Progenitor cell of endocrine pancreas (in vitro differentiated cells): Measurements from ENCODE around the gene YY1. TPM values are rescaled to one million over a fixed set of nuclear protein-coding genes. Genes with fewer than 3 reads are reported as not detected.
"Not testable (repeated sequence)": the region's sequence is repeated elsewhere in the genome, so short reads cannot be mapped to it uniquely, and the experiment has no call there.

Experiments used
- DNase-seq: peaks from one replicate; pipeline ENCODE4 v3.0.0; 2021; ENCODE audit warnings: low spot score; ENCODE audit not compliant: unreplicated experiment
- H3K27ac Mint-ChIP-seq: 2 replicates; pipeline ENCODE4 v1.8.0; 2021; ENCODE audit warnings: mild to moderate bottlenecking, moderate library complexity, mixed read lengths
- H3K27me3 Mint-ChIP-seq: 2 replicates; pipeline ENCODE4 v1.8.0; 2021; ENCODE audit warnings: mixed read lengths
- H3K36me3 Mint-ChIP-seq: 2 replicates; pipeline ENCODE4 v1.8.0; 2022; ENCODE audit warnings: mixed read lengths; ENCODE audit not compliant: insufficient read depth
- H3K4me1 Mint-ChIP-seq: 2 replicates; pipeline ENCODE4 v1.8.0; 2021; ENCODE audit warnings: low read depth, mixed read lengths
- H3K4me3 Mint-ChIP-seq: 2 replicates; pipeline ENCODE4 v1.8.0; 2021; ENCODE audit warnings: low read depth, mild to moderate bottlenecking, moderate library complexity, mixed read lengths
- H3K9me3 Mint-ChIP-seq: 2 replicates; pipeline ENCODE4 v1.8.0; 2021; ENCODE audit warnings: low read depth, mixed read lengths
- CTCF ChIP-seq: fragments of 200-600 bp; sonication (generic); IDR thresholded peaks from one replicate; pipeline ENCODE4 v1.5.0; 2021; ENCODE audit warnings: antibody characterized with exemption, mild to moderate bottlenecking; ENCODE audit not compliant: unreplicated experiment
- total RNA-seq: library from RNA; stranded (reverse); gene quantifications from 2 replicates; pipeline ENCODE4 v1.2.1, GENCODE V29; 2021

The YY1 gene
- total RNA-seq, 1 donor from 2014 or later = 90.2 TPM

DNA sequence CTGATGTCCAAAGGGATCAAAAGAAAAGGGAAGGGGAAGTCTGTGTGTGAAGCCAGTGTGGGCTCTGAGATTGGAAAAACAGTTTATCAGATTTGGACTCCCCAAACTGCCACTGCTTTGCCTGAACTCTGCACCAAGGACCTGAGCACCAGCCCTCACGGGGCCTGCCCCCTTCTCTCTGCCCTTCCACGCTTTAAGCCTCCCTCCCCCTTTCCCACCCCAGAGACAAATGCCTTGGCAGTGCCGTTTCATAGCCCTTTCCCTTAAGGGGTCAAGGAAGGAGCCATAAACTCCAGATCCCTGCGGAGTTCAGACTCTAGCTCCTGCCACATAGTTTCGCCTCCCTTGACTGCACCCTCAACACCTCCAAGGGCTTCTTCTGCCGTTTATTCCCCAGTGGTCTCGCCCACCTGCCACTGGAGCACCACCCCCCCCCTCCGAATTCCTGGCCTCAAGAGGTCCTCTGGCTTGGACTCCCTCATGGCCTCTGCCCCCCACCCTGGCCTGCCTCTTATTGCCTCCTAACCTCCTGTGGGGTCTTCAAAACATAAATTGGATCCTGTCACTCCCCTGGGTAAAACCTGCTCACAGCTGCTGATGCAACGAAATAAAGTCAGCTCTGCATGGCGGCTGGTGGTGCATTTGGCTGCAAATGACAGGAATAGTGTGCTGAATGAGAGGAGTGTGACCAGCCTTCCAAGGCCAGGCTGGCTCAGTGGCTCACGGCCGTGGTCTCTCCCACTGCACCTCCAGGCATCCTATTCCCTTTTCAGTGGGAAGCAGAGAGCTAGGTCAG is 48.5 kb downstream of the YY1 start:
- Mint-ChIP-seq H3K4me3 (peak overlapping the region; percentile 31), H3K9me3 (no peaks in the 10 kb centered on the region), H3K27ac (no peak overlapping the region), H3K36me3 (no peaks in the 10 kb centered on the region), H3K27me3 (no peaks in the 10 kb centered on the region), H3K4me1 (peaks cover 9% of the 10 kb centered on the region)
- no peak for TF ChIP-seq CTCF
- DNase-seq = no peak

DNA sequence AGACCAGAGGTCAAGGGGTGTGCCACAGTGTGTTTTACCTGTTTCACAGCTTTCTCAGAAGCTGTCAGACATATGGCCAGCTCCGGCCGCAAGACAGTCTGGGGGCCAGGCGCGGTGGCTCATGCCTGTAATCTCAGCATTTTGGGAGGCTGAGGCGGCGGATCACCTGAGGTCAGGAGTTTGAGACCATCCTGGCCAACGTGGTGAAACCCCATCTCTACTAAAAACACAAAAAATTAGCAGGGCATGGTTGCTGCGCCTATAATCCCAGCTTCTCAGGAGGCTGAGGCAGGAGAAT is 49.0 kb downstream of the YY1 start:
- not testable (repeated sequence) for H3K36me3 Mint-ChIP-seq, H3K4me3 Mint-ChIP-seq

GRCh38 chr14:100288382-100289185 is 49.6 kb downstream of the YY1 start:
- no peak for DNase-seq
- no peak overlapping the region for H3K27ac Mint-ChIP-seq

More for the DNA sequence above, 49.0 kb downstream of the YY1 start:
- not testable (repeated sequence) for DNase-seq, H3K27me3 Mint-ChIP-seq, H3K4me1 Mint-ChIP-seq, H3K27ac Mint-ChIP-seq, H3K9me3 Mint-ChIP-seq

GRCh38 chr14:100289916-100290606 is 51.1 kb downstream of the YY1 start:
- Mint-ChIP-seq H3K27me3 (no peaks in the 10 kb centered on the region), H3K4me1 (peaks cover 3% of the 10 kb centered on the region), H3K27ac (no peak overlapping the region), H3K36me3 (peaks cover 2% of the 10 kb centered on the region), H3K9me3 (no peaks in the 10 kb centered on the region), H3K4me3 (no peak overlapping the region)
- TF ChIP-seq CTCF = no peak
- no peak for DNase-seq

More at GRCh38 chr14:100288382-100289185, 49.6 kb downstream of the YY1 start:
- H3K4me3 Mint-ChIP-seq = no peak overlapping the region
- H3K36me3 Mint-ChIP-seq = peaks cover 2% of the 10 kb centered on the region
- no peaks in the 10 kb centered on the region for H3K27me3 Mint-ChIP-seq
- H3K4me1 Mint-ChIP-seq = peaks cover 9% of the 10 kb centered on the region
- no peaks in the 10 kb centered on the region for H3K9me3 Mint-ChIP-seq
- no peak for TF ChIP-seq CTCF

DNA sequence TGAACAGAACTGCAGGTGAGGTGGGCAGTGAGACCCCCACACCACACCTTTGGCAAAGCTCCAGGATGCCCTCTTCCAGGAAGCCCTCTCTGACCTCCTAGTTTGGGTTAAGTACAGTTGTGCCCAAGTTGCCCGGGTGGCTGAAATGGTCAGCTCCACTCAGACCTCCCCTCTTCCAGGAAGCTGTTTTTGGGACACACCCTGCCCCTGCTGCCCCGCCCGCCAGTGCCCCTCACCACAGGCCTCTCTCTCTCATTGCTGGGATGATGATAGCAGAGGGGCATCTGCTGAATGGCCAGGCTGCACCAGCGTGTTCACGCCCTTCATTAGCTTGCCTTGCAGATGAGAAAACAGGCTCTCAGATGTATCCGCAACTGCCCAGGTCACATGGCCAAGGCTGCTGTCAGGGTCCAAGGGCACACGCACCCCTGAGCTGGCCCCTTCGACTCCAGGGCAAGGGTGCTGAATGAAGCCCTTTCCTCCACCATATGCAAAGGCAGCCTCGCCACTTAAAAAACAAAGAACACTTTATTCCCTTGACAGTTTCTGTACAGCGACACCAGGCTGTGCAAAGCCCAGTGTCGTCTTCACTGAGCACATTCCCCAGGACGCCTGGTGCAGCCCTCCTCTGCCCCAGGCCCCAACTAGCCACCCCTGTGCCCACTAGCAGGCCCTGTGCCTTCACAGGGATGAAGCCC is 51.8 kb downstream of the YY1 start:
- TF ChIP-seq CTCF = no peak
- H3K4me1 Mint-ChIP-seq = peaks cover 3% of the 10 kb centered on the region
- H3K27me3 Mint-ChIP-seq = no peaks in the 10 kb centered on the region
- H3K4me3 Mint-ChIP-seq = no peak overlapping the region
- no peaks in the 10 kb centered on the region for H3K9me3 Mint-ChIP-seq
- H3K27ac Mint-ChIP-seq = peak overlapping the region; percentile 37
- DNase-seq = no peak
- H3K36me3 Mint-ChIP-seq = peaks cover 2% of the 10 kb centered on the region
